Muscle of back (tissue), 11 donors: Measurements from ENCODE around the gene ST6GALNAC2. TPM values are rescaled to one million over a fixed set of nuclear protein-coding genes. Genes with fewer than 3 reads are reported as not detected.
A peak's percentile ranks its signal among the peaks of the same experiment; 100 is the strongest.
"Not testable (repeated sequence)": the region's sequence is repeated elsewhere in the genome, so short reads cannot be mapped to it uniquely, and the experiment has no call there.

Source experiments
- DNase-seq, 3 donors: peaks; one replicate each; pipeline versions ENCODE4 v3.0.0 to v3.0.0-alpha.2; 2013
- polyA plus RNA-seq, 10 donors: library from polyadenylated mRNA; unstranded; fragments of 120-200 nt; gene quantifications; one replicate each; pipeline ENCODE4 v1.2.1, GENCODE V29; 2013; ENCODE audit not compliant: insufficient read length in 10 of 10

Gene ST6GALNAC2
- polyA plus RNA-seq, 10 donors, result 1.3 to 7.4 (median 2.2) TPM

DNA sequence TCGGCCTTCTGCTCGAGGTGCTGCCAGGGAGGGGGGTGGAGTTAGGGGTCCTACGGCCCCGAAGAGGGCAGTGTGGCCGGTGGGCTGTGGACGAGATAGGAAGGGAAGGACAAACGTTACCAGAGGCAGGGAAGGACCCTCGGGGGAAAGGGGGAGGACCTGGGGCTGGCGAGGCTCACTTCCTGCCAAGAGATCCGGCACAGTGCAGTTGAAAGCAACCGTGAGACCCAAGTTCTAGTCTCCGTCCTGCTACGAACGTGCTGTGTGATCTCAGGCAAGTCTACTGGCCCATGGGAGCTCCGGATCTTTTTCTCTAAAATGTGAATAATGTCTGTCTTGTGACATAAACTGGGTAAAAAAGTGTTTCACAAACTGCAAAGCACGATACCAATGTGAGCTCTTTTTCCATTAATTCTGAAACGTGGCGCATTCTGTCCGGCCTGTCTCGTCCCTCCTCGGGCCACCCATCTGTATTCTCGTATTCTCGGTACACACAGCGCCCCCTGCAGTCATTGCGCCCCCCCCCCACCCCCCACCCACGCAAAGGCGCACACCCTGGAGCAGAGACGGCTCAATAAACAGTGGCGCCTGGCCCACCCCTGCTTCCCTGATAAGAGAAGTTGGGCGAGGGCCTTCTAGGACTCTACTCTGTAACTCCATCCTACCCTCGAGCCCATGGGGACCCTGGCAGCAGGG, 57.0 kb downstream of the ST6GALNAC2 start:
- no peak for DNase-seq

- peak in 1 of 3 donors; percentile 44 for DNase-seq
These were observed 57.5 kb downstream of the ST6GALNAC2 start for GRCh38 chr17:76528156-76528527.

DNA sequence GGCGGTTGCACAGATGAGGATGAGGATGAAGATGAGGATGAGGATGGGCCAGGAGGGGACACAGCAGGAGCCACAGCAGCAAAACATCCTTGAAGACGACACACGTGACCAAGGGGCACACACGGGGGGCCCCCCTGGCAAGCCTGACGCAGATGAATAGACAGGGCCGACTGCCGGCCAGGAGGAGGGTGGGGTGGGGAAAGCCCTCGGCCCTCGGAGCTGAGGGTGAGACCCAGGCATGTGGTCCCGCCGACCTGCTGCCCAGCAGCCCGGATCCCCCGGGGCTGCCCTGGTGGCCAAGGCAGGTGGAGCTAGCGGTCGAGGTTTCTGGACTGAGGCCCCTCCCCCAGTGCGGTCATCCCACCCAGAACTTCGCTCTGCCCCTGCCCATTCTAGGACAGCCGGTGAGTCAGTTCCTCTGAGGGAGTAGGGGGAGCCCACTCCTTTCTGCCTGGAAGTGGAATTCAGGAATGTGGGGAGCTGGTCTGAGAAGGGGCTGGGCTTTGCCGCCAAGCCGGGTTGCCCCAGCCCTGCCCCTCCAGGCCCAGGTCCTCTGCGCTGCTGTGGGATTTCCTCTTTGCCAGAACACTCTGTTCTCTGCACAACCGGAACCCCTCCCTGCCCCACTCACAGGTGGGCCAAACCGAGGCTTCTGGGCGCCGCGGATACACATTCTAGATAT, 58.1 kb downstream of the ST6GALNAC2 start:
- peak in 1 of 3 donors; percentile 75 for DNase-seq

- not testable (repeated sequence) for DNase-seq
These were observed 58.6 kb downstream of the ST6GALNAC2 start for GRCh38 chr17:76527016-76527415.

DNA sequence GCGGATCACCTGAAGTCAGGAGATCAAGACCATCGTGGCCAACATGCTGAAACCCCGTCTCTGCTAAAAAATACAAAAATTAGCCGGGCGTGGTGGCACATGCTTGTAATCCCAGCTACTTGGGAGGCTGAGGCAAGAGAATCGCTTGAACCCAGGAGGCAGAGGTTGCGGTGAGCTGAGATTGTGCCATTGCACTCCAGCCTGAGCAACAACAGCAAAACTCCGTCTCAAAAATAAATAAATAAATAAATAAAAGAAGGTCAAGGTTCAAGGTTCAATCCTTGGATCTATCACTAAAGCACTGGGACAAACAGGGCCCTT, 60.2 kb downstream of the ST6GALNAC2 start:
- not testable (repeated sequence) for DNase-seq

GRCh38 chr17:76524598-76525512, 60.8 kb downstream of the ST6GALNAC2 start:
- DNase-seq, result peak in 1 of 3 donors; percentile 61

DNA sequence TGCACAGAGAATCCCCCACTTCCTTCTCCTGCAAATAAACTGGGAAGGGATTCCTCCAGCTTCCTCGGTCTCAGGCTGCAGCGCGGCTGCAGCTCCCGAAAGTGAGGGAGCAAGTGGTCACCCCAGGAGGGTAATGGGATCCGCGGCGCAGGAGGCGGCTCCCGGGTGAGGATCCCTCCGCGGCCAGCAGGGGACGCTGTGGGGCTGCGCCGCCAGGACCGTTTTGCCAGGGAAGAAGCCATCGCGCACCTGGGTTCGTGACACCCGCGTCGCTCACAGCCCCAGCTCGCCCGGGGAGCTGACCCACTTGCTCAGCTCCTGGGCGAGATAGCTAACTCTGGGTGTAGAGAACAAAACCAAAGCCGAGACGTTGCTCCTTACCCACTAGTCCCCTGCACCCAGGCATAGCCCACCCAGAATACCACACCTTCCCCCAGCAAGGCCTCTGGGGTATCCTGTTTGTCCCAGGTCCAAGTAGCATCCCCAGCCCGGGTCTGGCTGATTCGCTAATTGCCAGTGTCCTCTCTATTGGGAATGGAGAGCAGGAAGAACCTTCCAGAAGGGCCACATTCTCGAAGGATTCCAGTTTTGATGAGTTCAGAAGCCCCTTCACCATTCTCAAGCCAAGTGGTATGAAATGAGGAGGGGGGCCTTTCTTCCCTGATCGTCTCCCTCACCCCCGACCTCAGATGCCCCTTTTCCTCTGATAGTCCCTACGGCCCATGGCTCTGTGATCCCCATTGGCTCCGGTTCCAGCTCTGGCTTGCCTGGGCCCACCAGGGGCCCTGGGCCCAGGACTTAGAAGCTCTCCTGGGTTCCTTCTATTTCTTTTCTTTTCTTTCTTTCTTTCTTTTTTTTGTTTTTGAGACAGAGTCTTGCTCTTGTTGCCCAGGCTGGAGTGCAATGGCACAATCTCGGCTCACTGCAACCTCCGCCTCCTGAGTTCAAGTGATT, 62.3 kb downstream of the ST6GALNAC2 start:
- peak in 1 of 3 donors; percentile 86 for DNase-seq

DNA sequence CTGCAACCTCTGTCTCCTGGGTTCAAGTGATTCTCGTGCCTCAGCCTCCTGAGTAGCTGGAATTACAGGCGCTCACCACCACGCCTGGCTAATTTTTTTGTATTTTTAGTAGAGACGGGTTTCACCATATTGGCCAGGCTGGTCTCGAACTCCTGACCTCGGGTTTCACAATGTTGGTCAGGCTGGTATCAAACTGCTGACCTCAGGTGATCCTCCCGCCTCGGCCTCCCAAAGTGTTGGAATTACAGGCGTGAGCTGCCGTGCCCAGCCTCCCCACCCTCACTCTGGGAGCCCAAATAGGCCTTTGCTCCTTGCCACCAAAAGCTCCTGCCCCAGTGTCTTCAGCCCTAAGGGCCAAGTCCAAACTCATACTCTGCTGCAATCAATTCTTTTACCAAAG, 64.0 kb downstream of the ST6GALNAC2 start:
- DNase-seq, result not testable (repeated sequence)

DNA sequence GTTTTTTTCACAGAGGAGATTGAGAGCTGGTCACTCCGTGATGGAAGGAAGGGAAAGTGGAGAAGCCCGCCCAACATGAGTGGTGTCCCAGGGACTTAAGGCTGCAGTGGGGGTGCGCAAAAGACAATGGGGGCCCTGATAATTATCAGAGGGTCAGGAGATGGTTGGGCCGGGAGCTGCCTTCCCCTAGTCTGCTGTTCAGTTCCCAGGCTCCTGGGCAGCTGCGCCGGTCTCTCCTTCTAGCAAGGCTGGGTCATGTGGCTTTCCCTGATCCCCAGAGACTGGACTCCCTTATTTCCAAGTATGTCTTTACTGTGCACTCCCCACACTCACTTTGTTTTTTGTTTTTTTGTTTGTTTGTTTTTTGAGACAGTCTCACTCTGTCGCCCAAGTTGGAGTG, 64.4 kb downstream of the ST6GALNAC2 start:
- no peak for DNase-seq

- DNase-seq, result peak in 2 of 3 donors; percentile 65 to 86
These were observed 66.4 kb downstream of the ST6GALNAC2 start for GRCh38 chr17:76519048-76519966.

DNA sequence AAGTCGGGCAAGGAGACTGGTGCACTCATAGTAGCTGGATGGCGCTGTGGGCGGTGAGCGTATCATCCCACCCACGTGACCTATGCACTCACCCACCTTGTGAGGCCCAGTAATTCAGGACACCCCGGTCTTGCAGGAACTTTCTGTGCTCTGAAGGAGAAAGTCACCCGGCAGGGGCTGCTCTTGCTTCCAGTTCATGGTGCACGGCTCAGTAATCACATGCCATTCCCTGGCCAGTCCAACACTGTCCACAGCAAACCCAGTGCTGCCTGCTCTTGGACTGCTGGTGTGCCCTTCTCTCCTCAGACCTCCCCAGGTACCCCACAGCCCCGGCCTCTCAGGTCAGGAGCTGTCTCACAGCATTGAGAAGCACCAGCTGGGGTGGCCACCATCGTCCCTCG, 68.0 kb downstream of the ST6GALNAC2 start:
- DNase-seq, result no peak

Other genes with a start within 250 kb of the ST6GALNAC2 start
- gene PRPSAP1, start 231.9 kb downstream of the ST6GALNAC2 start, polyA plus RNA-seq, result 10 to 100 TPM; 29.0 to 51.6 (median 36.0) TPM
- gene SPHK1, start 201.3 kb downstream of the ST6GALNAC2 start, polyA plus RNA-seq, result 1 to 10 TPM in 9 of 10 donors, under 1 TPM in 1; 0.84 to 3.1 (median 1.6) TPM
- 10 to 100 TPM; 13.0 to 24.8 (median 16.2) TPM for gene UBE2O, start 132.7 kb downstream of the ST6GALNAC2 start, polyA plus RNA-seq
- gene AANAT, start 118.3 kb downstream of the ST6GALNAC2 start, polyA plus RNA-seq, result under 1 TPM in 6 of 10 donors, not detected in 4; 0.17 to 0.83 (median 0.40) TPM
- gene RHBDF2, start 84.4 kb downstream of the ST6GALNAC2 start, polyA plus RNA-seq, result 1 to 10 TPM; 5.1 to 7.1 (median 6.0) TPM
- 10 to 100 TPM in 9 of 10 donors, 1 to 10 TPM in 1; 9.1 to 18.4 (median 15.8) TPM for gene CYGB, start 48.2 kb downstream of the ST6GALNAC2 start, polyA plus RNA-seq
- gene PRCD, start 45.8 kb downstream of the ST6GALNAC2 start, polyA plus RNA-seq, result 1 to 10 TPM; 1.6 to 6.6 (median 3.0) TPM
- gene ST6GALNAC1, start 57.9 kb upstream of the ST6GALNAC2 start, polyA plus RNA-seq, result 1 to 10 TPM in 4 of 10 donors, under 1 TPM in 6; 0.25 to 1.3 (median 0.60) TPM
- gene MXRA7, start 125.1 kb upstream of the ST6GALNAC2 start, polyA plus RNA-seq, result 100 to 1,000 TPM; 124 to 181 (median 140) TPM
- 10 to 100 TPM; 19.8 to 24.2 (median 21.3) TPM for gene JMJD6, start 140.7 kb upstream of the ST6GALNAC2 start, polyA plus RNA-seq
- gene METTL23, start 141.0 kb upstream of the ST6GALNAC2 start, polyA plus RNA-seq, result 10 to 100 TPM; 20.6 to 26.1 (median 21.3) TPM
- 100 to 1,000 TPM; 177 to 286 (median 221) TPM for gene SRSF2, start 151.5 kb upstream of the ST6GALNAC2 start, polyA plus RNA-seq
- gene MFSD11, start 152.3 kb upstream of the ST6GALNAC2 start, polyA plus RNA-seq, result 10 to 100 TPM; 29.0 to 48.4 (median 35.9) TPM